Measurements from ENCODE around the gene PLXNB1. TPM values are rescaled to one million over a fixed set of nuclear protein-coding genes. Genes with fewer than 3 reads are reported as not detected.

The PLXNB1 gene
- total RNA-seq (2021) (97.7 and 120 TPM in 2 replicates), Bru-seq, nascent RNA (percentile 64 among the genes with signal in this experiment), BruChase-seq, experiment 1, labeled RNA remaining after a 2-hour chase (percentile 85 among the genes with signal in this experiment), BruChase-seq, experiment 2, labeled RNA remaining after a 6-hour chase (percentile 92 among the genes with signal in this experiment)
- long read RNA-seq, full-length matches to known transcripts: 2 of 39 reads
- long read RNA-seq, partial matches to known transcripts: 12 of 39 reads
- long read RNA-seq, other reads (novel, unspliced or antisense): 25 of 39 reads

- peak within 1 kb of the TSS; percentile 77 for H2AFZ ChIP-seq
- H3K27me3 ChIP-seq (ENCODE audit: insufficient read depth, low read depth): no peaks in the 10 kb centered on the region
- DNase-seq: peak; percentile 74 to 89
- peak within 1 kb of the TSS; percentile 61 for H3K27ac ChIP-seq
- H3K4me3 ChIP-seq: peak within 1 kb of the TSS; percentile 73
- BruUV-seq (replicated peaks): TSS peak; percentile 73
- H3K9me2 ChIP-seq (ENCODE audit: insufficient read depth): no peaks in the 10 kb centered on the region
- CTCF ChIA-PET: no interaction called here
- H4K20me1 ChIP-seq (ENCODE audit: insufficient read depth): no peaks in the 10 kb centered on the region
- no peaks in the 10 kb centered on the region for H3K9me3 ChIP-seq (ENCODE audit: insufficient read depth, low read depth)
- TF ChIP-seq EZH2 (IDR thresholded peaks at IDR 0.05; ENCODE audit: low read depth): no peak
- peak within 1 kb of the TSS; percentile 78 for H3K4me2 ChIP-seq
- H3K36me3 ChIP-seq (ENCODE audit: low read depth): no peaks in the 10 kb centered on the region
- intact Hi-C loops (cut with micrococcal nuclease; ENCODE audit: unreplicated experiment): loop anchor here (10.0 kb wide), 1 partner anchor 125 kb away; the partner anchor contains the start of gene NME6
- H3K79me2 ChIP-seq (ENCODE audit: low read depth): peaks cover 42% of the 10 kb centered on the region
- H3K4me1 ChIP-seq (replicated peaks; ENCODE audit: insufficient read depth): peaks cover 50% of the 10 kb centered on the region
- peaks cover 29% of the 10 kb centered on the region for H3F3A ChIP-seq (ENCODE audit: insufficient read depth, low read depth)
- POLR2A ChIA-PET (ENCODE audit: unreplicated experiment): interaction anchor here (0.6 kb wide), 1 partner anchor 240 kb away, joined by 3 read pairs; no protein-coding TSS in a partner anchor
These were observed at the start of gene PLXNB1 for GRCh38 chr3:48429960-48430707. TSS of gene PLXNB1 (minus strand) at chr3:48430086. CDS start at chr3:48424611, 5,475 bp downstream.

- Histone ChIP-seq H3K79me2 (ENCODE audit: low read depth) (no peaks in the 10 kb centered on the region), H3K27ac (no peak overlapping the region)
These were observed 49.0 kb upstream of the PLXNB1 start for GRCh38 chr3:48478626-48479555.

More at GRCh38 chr3:48478626-48479555, 49.0 kb upstream of the PLXNB1 start:
- H3K4me3 ChIP-seq: no peak overlapping the region
- DNase-seq: no peak
- H3K9me2 ChIP-seq (ENCODE audit: insufficient read depth): no peaks in the 10 kb centered on the region
- H3K4me1 ChIP-seq (replicated peaks; ENCODE audit: insufficient read depth): no peaks in the 10 kb centered on the region
- ChIA-PET POLR2A (ENCODE audit: unreplicated experiment) (no interaction called here), CTCF (interaction anchor here (0.6 kb wide), 1 partner anchor 29 kb away, joined by 10 read pairs; no protein-coding TSS in a partner anchor)
- H3K9me3 ChIP-seq (ENCODE audit: insufficient read depth, low read depth): no peaks in the 10 kb centered on the region
- no TSS peak for BruUV-seq (replicated peaks)
- TF ChIP-seq CTCF (conservative IDR thresholded peaks at IDR 0.05) (no peak), EZH2 (IDR thresholded peaks at IDR 0.05; ENCODE audit: low read depth) (no peak)
- H3F3A ChIP-seq (ENCODE audit: insufficient read depth, low read depth): peaks cover under 1% of the 10 kb centered on the region; the same call in 1 of the 2 replicates
- no peak overlapping the region for H3K4me2 ChIP-seq
- no peaks in the 10 kb centered on the region for H3K36me3 ChIP-seq (ENCODE audit: low read depth)
- intact Hi-C loops (cut with micrococcal nuclease; ENCODE audit: unreplicated experiment): no loop called here
- H3K27me3 ChIP-seq (ENCODE audit: insufficient read depth, low read depth): no peaks in the 10 kb centered on the region
- H2AFZ ChIP-seq: no peak overlapping the region
- H4K20me1 ChIP-seq (ENCODE audit: insufficient read depth): no peaks in the 10 kb centered on the region

Data from PC-9 (cell line).